GM18499 (cell line): Measurements from ENCODE around the gene CCL1.
"Not testable (repeated sequence)": the region's sequence is repeated elsewhere in the genome, so short reads cannot be mapped to it uniquely, and the experiment has no call there.

Source experiments
- ATAC-seq: cut with Tn5 transposase; IDR thresholded peaks from one replicate; pipeline ENCODE4 v1.9.1; 2021; ENCODE audit warnings: moderate number of reproducible peaks; ENCODE audit not compliant: insufficient read depth, unreplicated experiment

The CCL1 gene

GRCh38 chr17:34361478-34362061 is 1.5 kb downstream of the CCL1 start:
- no peak for ATAC-seq

- no peak for ATAC-seq
These were observed 2.3 kb downstream of the CCL1 start for GRCh38 chr17:34360601-34361270.

- no peak for ATAC-seq
These were observed 4.4 kb downstream of the CCL1 start for GRCh38 chr17:34358631-34359030.

- no peak for ATAC-seq
These were observed 5.6 kb downstream of the CCL1 start for GRCh38 chr17:34357398-34357797.

- no peak for ATAC-seq
These were observed 6.8 kb downstream of the CCL1 start, which contains the start of gene CCL13 for GRCh38 chr17:34356194-34356593. Gene CCL13 (plus strand): TSS chr17:34356480. CDS start chr17:34356527, 47 bp downstream.

- no peak for ATAC-seq
These were observed 8.4 kb downstream of the CCL1 start for GRCh38 chr17:34354637-34355036.

- ATAC-seq, result no peak
These were observed 10.8 kb downstream of the CCL1 start for GRCh38 chr17:34352191-34352590.

- no peak for ATAC-seq
These were observed 11.9 kb downstream of the CCL1 start for GRCh38 chr17:34351096-34351495.

GRCh38 chr17:34349751-34350150 is 13.3 kb downstream of the CCL1 start:
- ATAC-seq, result no peak

GRCh38 chr17:34347063-34347462 is 16.0 kb downstream of the CCL1 start:
- ATAC-seq, result no peak

GRCh38 chr17:34341916-34342315 is 21.1 kb downstream of the CCL1 start:
- no peak for ATAC-seq

GRCh38 chr17:34339138-34339770 is 23.8 kb downstream of the CCL1 start:
- no peak for ATAC-seq

GRCh38 chr17:34337701-34338100 is 25.3 kb downstream of the CCL1 start:
- no peak for ATAC-seq

GRCh38 chr17:34327580-34327979 is 35.5 kb downstream of the CCL1 start:
- ATAC-seq, result not testable (repeated sequence)

- ATAC-seq, result no peak
These were observed 41.1 kb downstream of the CCL1 start for GRCh38 chr17:34321964-34322363.

GRCh38 chr17:34319039-34319483 is 44.0 kb downstream of the CCL1 start, which contains the start of gene CCL8:
Gene CCL8 (plus strand): TSS chr17:34319435. CDS start chr17:34319502, 67 bp downstream.
- ATAC-seq, result no peak

GRCh38 chr17:34318474-34318873 is 44.6 kb downstream of the CCL1 start:
- ATAC-seq, result no peak

GRCh38 chr17:34314279-34314678 is 48.8 kb downstream of the CCL1 start:
- ATAC-seq, result no peak

- no peak for ATAC-seq
These were observed 49.9 kb downstream of the CCL1 start for GRCh38 chr17:34313164-34313563.

- ATAC-seq, result no peak
These were observed 51.0 kb downstream of the CCL1 start for GRCh38 chr17:34312080-34312479.

GRCh38 chr17:34311291-34311690 is 51.7 kb downstream of the CCL1 start:
- no peak for ATAC-seq
